ENCODE data around the gene KCNE1.
"Not testable (repeated sequence)": the region's sequence is repeated elsewhere in the genome, so short reads cannot be mapped to it uniquely, and the experiment has no call there.

The KCNE1 gene

GRCh38 chr21:34517039-34517438 is 5.0 kb upstream of the KCNE1 start:
- H3K36me3 Mint-ChIP-seq (ENCODE audit: low read depth) = peaks cover 49% of the 10 kb centered on the region

DNA sequence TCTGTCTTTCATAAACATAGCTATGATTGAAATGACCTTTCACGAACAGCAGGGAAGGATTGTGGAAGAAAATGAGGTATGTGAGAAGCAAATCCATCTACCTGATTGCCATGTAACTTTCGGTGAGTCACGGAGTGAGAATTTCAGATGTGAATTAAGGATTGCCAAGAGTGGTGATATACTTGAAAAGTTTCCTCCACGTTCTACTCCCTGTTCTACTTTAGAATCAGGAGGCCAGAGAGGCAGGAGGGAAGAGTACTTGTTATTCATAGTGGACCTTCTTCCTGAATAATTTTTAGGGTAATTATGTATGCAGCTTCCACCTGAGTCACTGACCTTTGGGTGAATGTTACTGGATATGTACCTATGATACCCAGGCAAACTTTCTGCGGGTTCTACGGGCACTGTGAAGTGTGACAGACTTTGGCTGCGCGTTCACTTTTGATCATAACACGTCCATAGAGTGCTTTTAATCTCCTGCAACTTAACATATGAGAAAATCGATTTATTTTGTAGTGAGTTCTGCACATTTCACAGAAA is 2.6 kb upstream of the KCNE1 start:
- no peak overlapping the region for H3K27ac Mint-ChIP-seq
- H3K4me1 Mint-ChIP-seq (ENCODE audit: low read depth) = peaks cover 67% of the 10 kb centered on the region
- peaks cover 43% of the 10 kb centered on the region for H3K36me3 Mint-ChIP-seq (ENCODE audit: low read depth)
- intact Hi-C loops (cut with micrococcal nuclease) = no loop called here
- H3K27me3 Mint-ChIP-seq = no peaks in the 10 kb centered on the region
- no peak overlapping the region for H3K4me3 Mint-ChIP-seq
- H3K9me3 Mint-ChIP-seq = no peaks in the 10 kb centered on the region

More at GRCh38 chr21:34517039-34517438, 5.0 kb upstream of the KCNE1 start:
- H3K27me3 Mint-ChIP-seq = no peaks in the 10 kb centered on the region
- intact Hi-C loops (cut with micrococcal nuclease) = no loop called here
- peaks cover 67% of the 10 kb centered on the region for H3K4me1 Mint-ChIP-seq (ENCODE audit: low read depth)
- no peak overlapping the region for H3K4me3 Mint-ChIP-seq
- H3K9me3 Mint-ChIP-seq = no peaks in the 10 kb centered on the region
- H3K27ac Mint-ChIP-seq = peak overlapping the region; percentile 71

DNA sequence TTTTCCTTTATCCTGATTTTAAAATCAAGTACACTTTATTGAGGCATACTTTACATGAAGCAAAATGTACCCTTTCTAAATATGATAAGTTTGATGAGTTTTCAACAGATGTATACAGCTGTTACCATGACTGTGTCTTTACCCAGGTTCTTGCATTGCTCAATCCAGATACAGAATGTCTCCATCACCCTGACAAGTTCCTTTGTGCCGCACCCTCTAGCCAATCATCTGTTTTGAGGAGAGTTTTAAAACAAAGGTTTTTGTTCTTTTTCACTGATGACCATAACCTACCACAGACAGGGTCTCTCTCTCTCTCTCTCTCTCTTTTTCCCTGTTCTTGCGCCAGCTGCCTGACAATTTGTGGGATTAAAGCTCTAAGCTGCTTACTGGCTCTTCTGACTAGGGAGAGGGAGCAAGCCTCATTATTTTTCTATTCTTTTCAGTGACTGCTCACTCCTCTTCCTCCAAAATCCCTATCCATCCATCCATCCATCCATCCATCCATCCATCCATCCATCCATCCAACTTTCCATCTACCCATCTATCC is 1.2 kb upstream of the KCNE1 start:
- Mint-ChIP-seq H3K36me3 (ENCODE audit: low read depth) (peaks cover 38% of the 10 kb centered on the region), H3K9me3 (no peaks in the 10 kb centered on the region), H3K27me3 (no peaks in the 10 kb centered on the region), H3K4me1 (ENCODE audit: low read depth) (peaks cover 61% of the 10 kb centered on the region), H3K4me3 (no peak overlapping the region), H3K27ac (peak overlapping the region; percentile 11)
- intact Hi-C loops (cut with micrococcal nuclease) = no loop called here

- peaks cover 41% of the 10 kb centered on the region for H3K36me3 Mint-ChIP-seq (ENCODE audit: low read depth)
Measured at GRCh38 chr21:34511181-34511580, 829 bp downstream of the KCNE1 start.

DNA sequence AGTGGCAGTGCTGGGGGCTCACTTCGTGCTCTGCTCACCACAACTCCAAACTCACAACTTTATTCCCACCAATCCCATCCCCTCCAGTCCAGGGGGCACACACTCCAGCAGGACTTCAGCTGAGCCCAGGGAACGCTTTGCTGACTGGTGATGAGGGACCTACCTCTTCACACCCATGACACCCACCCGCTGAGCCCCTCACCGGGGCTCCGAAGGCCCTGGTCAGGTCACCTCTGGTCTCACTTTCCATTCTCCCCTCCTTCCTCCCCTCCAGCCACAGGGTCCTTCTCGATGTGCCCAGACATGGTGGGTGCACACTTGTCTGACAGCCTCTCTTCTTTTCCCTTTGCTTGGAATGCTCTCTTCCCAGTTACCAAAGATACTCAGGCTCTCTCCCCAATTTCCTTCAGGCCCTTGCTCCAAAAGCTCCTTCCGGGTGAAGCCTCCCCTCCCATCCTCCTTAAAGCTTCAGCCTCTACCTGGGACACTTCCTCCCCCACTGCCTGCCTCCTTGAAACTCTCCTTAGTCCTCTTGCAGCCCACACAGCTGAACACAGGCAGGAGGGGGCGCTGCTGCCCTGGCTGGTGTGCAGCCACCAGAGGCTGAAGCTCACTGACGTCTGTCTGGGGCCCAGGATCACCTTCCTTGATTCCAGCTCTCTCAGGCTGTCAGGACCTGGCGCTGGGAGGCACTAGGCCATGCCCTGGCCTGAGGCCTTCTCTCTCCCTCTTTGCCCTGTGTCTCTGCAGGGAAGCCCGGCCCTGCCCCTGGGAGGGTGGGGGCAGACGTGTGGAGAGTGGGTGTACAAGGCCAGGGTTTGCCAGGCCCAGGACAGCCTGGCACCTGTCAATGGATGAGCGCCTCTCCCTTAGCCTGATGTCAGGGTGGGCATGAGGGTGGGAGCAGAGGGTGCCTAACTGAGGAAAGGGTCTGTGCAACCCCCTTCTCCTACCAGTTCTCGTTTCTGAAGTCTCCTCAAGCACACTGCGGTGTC is 1.6 kb downstream of the KCNE1 start:
- H3K4me1 Mint-ChIP-seq (ENCODE audit: low read depth) = peaks cover 58% of the 10 kb centered on the region
- H3K27ac Mint-ChIP-seq = peak overlapping the region; percentile 64
- H3K27me3 Mint-ChIP-seq = no peaks in the 10 kb centered on the region
- peaks cover 46% of the 10 kb centered on the region for H3K36me3 Mint-ChIP-seq (ENCODE audit: low read depth)
- H3K4me3 Mint-ChIP-seq = peak overlapping the region; percentile 77
- intact Hi-C loops (cut with micrococcal nuclease) = loop anchor here (1.0 to 2.0 kb wide), 2 partner anchors 72 to 93 kb away; no protein-coding TSS in a partner anchor
- H3K9me3 Mint-ChIP-seq = no peaks in the 10 kb centered on the region

More at GRCh38 chr21:34511181-34511580, 829 bp downstream of the KCNE1 start:
- intact Hi-C loops (cut with micrococcal nuclease) = loop anchor here (2.0 kb wide), 1 partner anchor 72 kb away; no protein-coding TSS in a partner anchor
- H3K9me3 Mint-ChIP-seq = no peaks in the 10 kb centered on the region
- peak overlapping the region; percentile 64 for H3K27ac Mint-ChIP-seq
- H3K4me1 Mint-ChIP-seq (ENCODE audit: low read depth) = peaks cover 55% of the 10 kb centered on the region
- no peaks in the 10 kb centered on the region for H3K27me3 Mint-ChIP-seq
- peak overlapping the region; percentile 77 for H3K4me3 Mint-ChIP-seq

GRCh38 chr21:34509151-34509550 is 2.9 kb downstream of the KCNE1 start:
- intact Hi-C loops (cut with micrococcal nuclease) = no loop called here
- Mint-ChIP-seq H3K27ac (no peak overlapping the region), H3K4me3 (no peak overlapping the region), H3K36me3 (ENCODE audit: low read depth) (peaks cover 53% of the 10 kb centered on the region), H3K4me1 (ENCODE audit: low read depth) (peaks cover 70% of the 10 kb centered on the region), H3K27me3 (no peaks in the 10 kb centered on the region), H3K9me3 (no peaks in the 10 kb centered on the region)

DNA sequence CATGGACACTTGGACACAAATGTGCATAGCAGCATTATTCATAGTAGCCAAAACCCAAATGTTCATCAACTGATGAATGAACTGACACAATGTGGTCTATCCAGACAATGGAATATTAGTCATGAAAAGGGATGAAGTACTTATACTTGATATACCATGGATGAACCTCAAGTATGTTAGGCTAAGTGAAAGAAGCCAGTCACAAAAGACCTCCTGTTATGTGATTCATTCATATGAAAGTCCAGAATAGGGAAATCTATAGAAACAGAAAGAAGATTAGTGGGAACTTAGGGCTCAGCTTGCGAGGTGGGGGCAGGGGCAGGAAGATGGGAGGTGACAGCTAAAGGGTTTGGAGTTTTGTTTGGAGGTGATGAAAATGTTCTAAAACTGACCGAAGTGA is 7.4 kb downstream of the KCNE1 start:
- peaks cover under 1% of the 10 kb centered on the region for H3K9me3 Mint-ChIP-seq
- intact Hi-C loops (cut with micrococcal nuclease) = no loop called here
- no peak overlapping the region for H3K27ac Mint-ChIP-seq
- peaks cover 35% of the 10 kb centered on the region for H3K4me1 Mint-ChIP-seq (ENCODE audit: low read depth)
- no peaks in the 10 kb centered on the region for H3K27me3 Mint-ChIP-seq
- H3K4me3 Mint-ChIP-seq = no peak overlapping the region
- H3K36me3 Mint-ChIP-seq (ENCODE audit: low read depth) = peaks cover 62% of the 10 kb centered on the region

GRCh38 chr21:34502480-34503106 is 9.4 kb downstream of the KCNE1 start:
- Mint-ChIP-seq H3K27ac (no peak overlapping the region), H3K9me3 (peaks cover 21% of the 10 kb centered on the region), H3K4me1 (ENCODE audit: low read depth) (peaks cover 28% of the 10 kb centered on the region), H3K36me3 (ENCODE audit: low read depth) (peaks cover 51% of the 10 kb centered on the region), H3K4me3 (no peak overlapping the region), H3K27me3 (no peaks in the 10 kb centered on the region)
- intact Hi-C loops (cut with micrococcal nuclease) = no loop called here

GRCh38 chr21:34501716-34502115 is 10.3 kb downstream of the KCNE1 start:
- Mint-ChIP-seq H3K27me3 (no peaks in the 10 kb centered on the region), H3K9me3 (peaks cover 30% of the 10 kb centered on the region), H3K27ac (no peak overlapping the region), H3K4me1 (ENCODE audit: low read depth) (peaks cover 22% of the 10 kb centered on the region), H3K36me3 (ENCODE audit: low read depth) (peaks cover 42% of the 10 kb centered on the region), H3K4me3 (no peak overlapping the region)
- intact Hi-C loops (cut with micrococcal nuclease) = no loop called here

DNA sequence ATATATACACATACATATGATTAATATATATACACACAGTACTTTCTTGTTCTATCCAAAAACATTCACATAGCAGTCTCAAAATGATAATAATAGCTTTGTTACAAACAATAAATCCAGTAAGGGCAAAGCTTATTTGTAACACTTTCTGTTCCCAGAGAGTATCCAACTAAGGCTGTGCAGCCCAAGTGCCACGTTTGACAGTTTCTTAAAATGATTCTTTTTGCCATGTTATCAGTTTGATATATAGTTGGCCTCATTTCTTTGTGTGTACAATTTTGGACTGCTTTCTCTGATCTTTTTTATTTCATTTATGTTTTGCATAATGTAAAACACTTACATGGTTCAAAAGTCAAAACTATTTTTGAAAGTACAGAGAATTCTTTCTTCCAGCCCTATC is 11.8 kb downstream of the KCNE1 start:
- no peak overlapping the region for H3K4me3 Mint-ChIP-seq
- H3K4me1 Mint-ChIP-seq (ENCODE audit: low read depth) = peaks cover 13% of the 10 kb centered on the region
- peaks cover 45% of the 10 kb centered on the region for H3K9me3 Mint-ChIP-seq
- H3K36me3 Mint-ChIP-seq (ENCODE audit: low read depth) = peaks cover 28% of the 10 kb centered on the region
- intact Hi-C loops (cut with micrococcal nuclease) = no loop called here
- H3K27me3 Mint-ChIP-seq = no peaks in the 10 kb centered on the region
- H3K27ac Mint-ChIP-seq = no peak overlapping the region

GRCh38 chr21:34499116-34499515 is 12.9 kb downstream of the KCNE1 start:
- Mint-ChIP-seq H3K27ac (no peak overlapping the region), H3K4me1 (ENCODE audit: low read depth) (peaks cover 4% of the 10 kb centered on the region), H3K4me3 (no peak overlapping the region), H3K27me3 (no peaks in the 10 kb centered on the region), H3K9me3 (peaks cover 45% of the 10 kb centered on the region), H3K36me3 (ENCODE audit: low read depth) (peaks cover 18% of the 10 kb centered on the region)
- intact Hi-C loops (cut with micrococcal nuclease) = no loop called here

- no peak overlapping the region for H3K27ac Mint-ChIP-seq
- no peaks in the 10 kb centered on the region for H3K4me1 Mint-ChIP-seq (ENCODE audit: low read depth)
- peaks cover 13% of the 10 kb centered on the region for H3K36me3 Mint-ChIP-seq (ENCODE audit: low read depth)
- no peaks in the 10 kb centered on the region for H3K27me3 Mint-ChIP-seq
- peaks cover 45% of the 10 kb centered on the region for H3K9me3 Mint-ChIP-seq
- intact Hi-C loops (cut with micrococcal nuclease) = no loop called here
- H3K4me3 Mint-ChIP-seq = no peak overlapping the region
Measured at GRCh38 chr21:34498623-34499022, 13.4 kb downstream of the KCNE1 start.

DNA sequence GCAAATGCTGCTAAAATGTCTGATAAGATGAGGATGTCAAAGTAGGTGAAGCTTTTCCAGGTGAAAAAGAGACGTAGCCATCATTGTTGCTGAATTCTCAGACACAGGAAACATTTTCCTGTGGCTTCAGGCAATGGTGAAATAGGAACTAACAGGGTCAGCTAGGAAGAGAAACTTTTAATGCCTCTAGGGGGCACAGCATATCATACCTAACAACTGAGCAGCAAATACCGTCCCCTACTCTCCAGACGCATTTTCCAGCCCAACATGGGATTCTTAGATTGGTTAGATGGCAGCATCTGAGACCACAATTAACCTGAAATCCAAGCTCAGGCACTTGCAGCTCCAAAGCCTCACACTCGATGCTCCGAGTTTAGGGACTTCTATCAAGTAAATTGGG is 28.2 kb downstream of the KCNE1 start:
- H3K27me3 Mint-ChIP-seq; H3K27ac Mint-ChIP-seq; H3K36me3 Mint-ChIP-seq (ENCODE audit: low read depth); H3K4me3 Mint-ChIP-seq; H3K4me1 Mint-ChIP-seq (ENCODE audit: low read depth); H3K9me3 Mint-ChIP-seq; intact Hi-C loops (cut with micrococcal nuclease): not testable (repeated sequence)

DNA sequence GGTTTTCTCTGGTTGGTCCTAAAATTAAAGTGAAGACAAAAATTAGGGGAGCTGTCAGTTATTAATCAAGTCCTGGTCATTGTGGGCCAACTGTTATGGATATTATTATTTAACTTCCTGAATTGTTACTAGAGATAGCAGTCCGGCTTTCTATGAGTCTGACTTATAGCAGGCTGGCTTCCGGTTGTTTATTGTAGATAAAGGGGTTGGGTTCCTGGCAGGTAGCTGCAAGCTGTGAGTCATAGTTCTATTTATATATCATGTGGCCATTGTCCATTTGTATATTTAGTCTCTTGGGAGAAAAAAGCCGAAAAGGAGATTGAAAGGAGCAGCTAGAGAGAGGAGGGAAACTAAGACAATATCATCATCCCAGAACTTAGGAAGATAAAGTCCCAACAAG is 28.6 kb downstream of the KCNE1 start:
- H3K27me3 Mint-ChIP-seq; H3K9me3 Mint-ChIP-seq; H3K4me3 Mint-ChIP-seq; intact Hi-C loops (cut with micrococcal nuclease); H3K27ac Mint-ChIP-seq; H3K36me3 Mint-ChIP-seq (ENCODE audit: low read depth); H3K4me1 Mint-ChIP-seq (ENCODE audit: low read depth): not testable (repeated sequence)
